ENCODE measurements around the gene CAMK2D.

Gene CAMK2D

DNA sequence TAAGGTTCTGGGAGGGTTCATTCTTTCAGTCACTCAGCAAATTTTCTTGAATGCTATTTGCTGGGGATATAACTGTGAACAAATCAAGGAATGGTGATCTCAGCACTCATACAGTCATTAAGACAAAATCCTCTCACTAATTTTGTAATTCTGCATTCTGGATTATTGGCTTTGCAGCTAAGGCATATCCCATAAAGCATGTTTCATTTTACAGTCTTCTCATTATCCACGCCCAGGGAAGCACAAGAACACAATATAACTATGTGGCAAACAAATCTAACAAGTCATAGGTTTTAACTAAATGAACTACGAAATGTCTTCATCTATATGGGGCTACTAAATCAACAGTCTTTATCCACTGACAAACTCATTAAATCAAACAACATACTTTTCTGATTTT lies 139.9 kb downstream of the CAMK2D start:
- no peak for DNase-seq (ENCODE audit: extremely low read depth, low read depth)
- H3K4me3 ChIP-seq (replicated peaks; ENCODE audit: low read depth, low read length) = no peak overlapping the region
- TF ChIP-seq, protein P1, sequence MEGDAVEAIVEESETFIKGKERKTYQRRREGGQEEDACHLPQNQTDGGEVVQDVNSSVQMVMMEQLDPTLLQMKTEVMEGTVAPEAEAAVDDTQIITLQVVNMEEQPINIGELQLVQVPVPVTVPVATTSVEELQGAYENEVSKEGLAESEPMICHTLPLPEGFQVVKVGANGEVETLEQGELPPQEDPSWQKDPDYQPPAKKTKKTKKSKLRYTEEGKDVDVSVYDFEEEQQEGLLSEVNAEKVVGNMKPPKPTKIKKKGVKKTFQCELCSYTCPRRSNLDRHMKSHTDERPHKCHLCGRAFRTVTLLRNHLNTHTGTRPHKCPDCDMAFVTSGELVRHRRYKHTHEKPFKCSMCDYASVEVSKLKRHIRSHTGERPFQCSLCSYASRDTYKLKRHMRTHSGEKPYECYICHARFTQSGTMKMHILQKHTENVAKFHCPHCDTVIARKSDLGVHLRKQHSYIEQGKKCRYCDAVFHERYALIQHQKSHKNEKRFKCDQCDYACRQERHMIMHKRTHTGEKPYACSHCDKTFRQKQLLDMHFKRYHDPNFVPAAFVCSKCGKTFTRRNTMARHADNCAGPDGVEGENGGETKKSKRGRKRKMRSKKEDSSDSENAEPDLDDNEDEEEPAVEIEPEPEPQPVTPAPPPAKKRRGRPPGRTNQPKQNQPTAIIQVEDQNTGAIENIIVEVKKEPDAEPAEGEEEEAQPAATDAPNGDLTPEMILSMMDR (IDR thresholded peaks at IDR 0.05; ENCODE audit: low read depth, low read length, missing control alignments) = no peak

DNA sequence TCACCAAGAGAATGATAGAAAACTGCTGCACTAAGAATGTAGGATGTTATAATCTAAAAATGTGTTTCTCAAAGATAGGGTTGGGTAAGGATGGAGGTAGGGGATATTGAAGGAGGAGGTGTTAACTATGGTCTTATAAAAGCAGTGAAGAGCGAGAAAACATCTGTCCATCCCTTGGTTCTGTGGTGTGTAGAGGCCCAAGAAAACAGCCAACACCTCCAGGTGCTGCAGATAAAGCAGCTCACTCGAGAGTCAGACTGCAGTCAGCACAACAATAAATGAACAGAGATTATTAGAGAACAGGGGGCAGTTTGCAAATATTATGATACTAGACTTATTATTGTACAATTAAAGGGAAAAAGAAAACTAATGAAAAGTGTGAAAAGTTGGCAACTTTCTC lies 141.5 kb downstream of the CAMK2D start:
- TF ChIP-seq, protein P1 (IDR thresholded peaks at IDR 0.05; ENCODE audit: low read depth, low read length, missing control alignments) = no peak
- DNase-seq (ENCODE audit: extremely low read depth, low read depth) = no peak
- no peak overlapping the region for H3K4me3 ChIP-seq (replicated peaks; ENCODE audit: low read depth, low read length)

DNA sequence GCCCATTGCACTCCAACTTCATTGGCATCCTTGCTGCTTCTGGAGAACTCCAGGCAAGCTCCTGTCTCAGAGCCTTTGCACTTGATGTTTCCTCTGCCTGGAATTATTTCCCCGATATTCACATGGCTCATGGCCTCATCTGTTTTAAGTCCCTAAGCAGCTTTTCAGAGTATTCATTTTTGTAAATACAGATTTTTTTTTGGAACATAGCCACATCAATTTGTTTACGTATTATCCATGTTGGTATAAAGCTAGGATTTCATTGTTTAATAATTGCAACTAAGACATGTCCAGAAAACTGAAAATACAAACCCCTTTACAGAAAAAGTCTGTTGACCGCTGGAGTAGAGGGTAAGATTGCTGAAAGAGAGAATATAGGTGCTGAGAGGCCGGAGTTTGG lies 142.0 kb downstream of the CAMK2D start:
- DNase-seq (ENCODE audit: extremely low read depth, low read depth) = no peak
- TF ChIP-seq, protein P1 (IDR thresholded peaks at IDR 0.05; ENCODE audit: low read depth, low read length, missing control alignments) = no peak
- H3K4me3 ChIP-seq (replicated peaks; ENCODE audit: low read depth, low read length) = no peak overlapping the region

DNA sequence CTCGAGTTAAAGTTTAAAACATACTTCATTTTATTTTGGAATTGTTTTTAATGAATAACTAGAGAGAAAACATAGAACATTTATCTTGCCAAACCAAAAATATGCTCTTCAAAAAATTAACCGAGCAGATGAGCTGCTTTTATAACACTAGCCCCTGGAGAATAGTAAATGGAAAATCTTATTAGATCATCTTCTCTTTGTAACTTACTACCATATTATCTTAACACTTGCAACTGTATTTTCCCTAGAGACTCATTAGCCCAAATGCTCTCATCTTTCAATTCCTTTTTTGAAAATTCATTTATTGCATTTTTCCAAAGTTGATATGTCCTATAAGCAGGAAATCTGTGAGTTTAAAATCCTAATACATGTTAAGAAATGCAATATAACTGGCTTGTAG lies 143.3 kb downstream of the CAMK2D start:
- no peak overlapping the region for H3K4me3 ChIP-seq (replicated peaks; ENCODE audit: low read depth, low read length)
- TF ChIP-seq, protein P1 (IDR thresholded peaks at IDR 0.05; ENCODE audit: low read depth, low read length, missing control alignments) = no peak
- no peak for DNase-seq (ENCODE audit: extremely low read depth, low read depth)

DNA sequence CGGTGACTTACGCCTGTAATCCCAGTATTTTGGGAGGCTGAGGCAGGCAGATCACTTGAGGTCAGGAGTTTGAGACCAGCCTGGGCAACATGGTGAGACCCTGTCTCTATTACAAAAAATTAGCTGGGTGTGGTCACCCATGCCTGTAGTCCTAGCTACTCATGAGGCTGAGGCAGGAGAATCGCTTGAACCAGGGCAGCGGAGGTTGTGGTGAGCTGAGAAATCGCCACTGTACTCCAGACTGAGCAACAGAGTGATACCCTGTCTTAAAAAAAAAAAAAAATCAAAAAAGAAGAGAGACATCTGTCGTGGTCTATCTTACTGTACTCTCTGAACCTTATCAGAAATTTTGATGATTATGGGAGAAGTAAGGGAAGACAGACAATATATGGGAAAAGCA lies 144.3 kb downstream of the CAMK2D start:
- TF ChIP-seq, protein P1 (IDR thresholded peaks at IDR 0.05; ENCODE audit: low read depth, low read length, missing control alignments) = no peak
- no peak for DNase-seq (ENCODE audit: extremely low read depth, low read depth)
- H3K4me3 ChIP-seq (replicated peaks; ENCODE audit: low read depth, low read length) = no peak overlapping the region

DNA sequence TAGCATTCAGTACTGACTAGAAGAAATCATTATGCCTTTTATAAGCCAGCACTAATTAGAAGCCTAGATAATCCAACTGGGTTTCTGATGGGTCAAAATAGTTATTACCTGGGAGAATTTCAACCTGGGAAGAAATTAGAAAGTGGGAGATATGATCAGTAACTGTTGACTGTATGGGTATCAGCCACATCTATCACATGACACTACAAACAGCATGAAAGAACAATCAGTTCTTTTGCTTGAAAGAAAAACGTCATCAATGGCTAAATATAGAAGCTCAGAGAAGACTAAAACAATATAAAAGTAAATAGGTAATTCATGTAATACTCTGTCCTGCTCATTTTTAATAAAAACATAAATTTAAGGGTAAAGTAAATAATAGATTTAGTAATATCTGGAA lies 145.1 kb downstream of the CAMK2D start:
- no peak overlapping the region for H3K4me3 ChIP-seq (replicated peaks; ENCODE audit: low read depth, low read length)

DNA sequence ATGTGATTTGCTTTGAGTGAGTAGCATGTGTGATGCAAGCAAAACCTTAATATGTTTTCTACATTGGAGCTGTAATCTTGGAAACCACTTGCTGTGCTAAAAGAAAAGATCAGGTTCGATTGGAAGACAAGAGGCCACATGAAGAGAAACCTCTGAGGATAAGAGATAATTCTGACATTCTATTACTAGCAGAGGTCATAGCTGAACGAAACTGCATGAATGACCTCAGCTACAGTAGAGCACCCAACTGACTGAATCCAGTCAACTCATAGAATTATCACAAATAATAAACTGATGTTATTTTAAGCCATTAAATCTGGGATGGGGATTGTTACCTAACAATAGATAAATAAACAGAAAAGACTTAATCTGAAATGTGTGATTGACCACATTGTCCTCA lies 147.1 kb downstream of the CAMK2D start:
- TF ChIP-seq, protein P1 (IDR thresholded peaks at IDR 0.05; ENCODE audit: low read depth, low read length, missing control alignments) = no peak
- H3K4me3 ChIP-seq (replicated peaks; ENCODE audit: low read depth, low read length) = no peak overlapping the region
- DNase-seq (ENCODE audit: extremely low read depth, low read depth) = no peak

More for the DNA sequence above, 145.1 kb downstream of the CAMK2D start:
- TF ChIP-seq, protein P1 (IDR thresholded peaks at IDR 0.05; ENCODE audit: low read depth, low read length, missing control alignments) = no peak
- no peak for DNase-seq (ENCODE audit: extremely low read depth, low read depth)
